GM12891 (cell line): ENCODE measurements around the gene MYOM1.

Experiments used
- PAX5 ChIP-seq: IDR thresholded peaks from 2 replicates; pipeline ENCODE4 v1.6.1; 2011; ENCODE audit warnings: low read length, moderate library complexity, mild to moderate bottlenecking; ENCODE audit not compliant: insufficient read depth, severe bottlenecking
- POLR2AphosphoS5 ChIP-seq: IDR thresholded peaks from 2 replicates; pipeline ENCODE4 v1.6.1; 2011; ENCODE audit warnings: low read depth, low read length, control low read depth
- TAF1 ChIP-seq: IDR thresholded peaks from 2 replicates; pipeline ENCODE4 v1.6.1; 2011; ENCODE audit warnings: low read depth, low read length, control low read depth

DNA sequence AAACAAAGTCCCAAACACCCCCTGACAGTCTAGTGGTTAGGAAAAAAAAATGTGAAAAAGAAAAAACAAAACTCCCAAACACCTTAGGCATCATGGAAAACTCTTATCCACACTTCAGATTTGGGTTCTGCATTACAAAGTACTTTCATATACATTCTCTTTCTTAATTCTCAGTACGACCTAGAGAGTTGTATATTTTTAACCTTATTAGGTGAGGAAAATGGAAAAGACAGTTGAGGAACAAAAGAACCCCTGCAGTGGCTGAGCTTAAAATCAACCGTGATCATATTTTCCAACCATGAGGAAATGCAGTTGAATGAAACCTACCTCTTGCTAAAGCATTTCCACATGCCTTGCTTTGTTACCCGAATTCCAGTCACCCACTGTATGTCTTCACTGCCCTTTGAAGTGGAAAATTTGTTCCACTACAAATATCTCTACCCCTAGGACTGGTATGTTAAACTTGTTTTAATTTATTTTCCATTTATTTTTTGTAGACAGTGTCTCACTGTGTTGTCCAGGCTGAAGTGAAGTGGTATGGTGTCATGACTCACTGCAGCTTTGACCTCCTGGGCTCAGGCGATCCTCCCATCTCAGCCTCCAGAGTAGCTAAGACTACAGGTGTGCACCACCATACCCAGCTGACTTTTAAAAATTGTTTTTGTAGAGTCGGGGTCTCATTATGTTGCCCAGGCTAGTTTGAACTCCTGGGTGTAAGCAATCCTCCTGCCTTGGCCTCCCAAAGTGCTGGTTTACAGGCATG lies 149.9 kb downstream of the MYOM1 start:
- TF ChIP-seq TAF1 = no peak
- no peak for TF ChIP-seq POLR2AphosphoS5
- TF ChIP-seq PAX5 = no peak
